HEK293T (cell line): ENCODE results near the gene RANBP9.

Source experiments
- ARNT ChIP-seq: fragments of 450-650 bp; IDR thresholded peaks from 2 replicates; pipeline ENCODE4 v1.6.1; 2017; ENCODE audit warnings: mild to moderate bottlenecking
- BHLHE40 ChIP-seq: fragments of 450-650 bp; IDR thresholded peaks from 2 replicates; pipeline ENCODE4 v1.6.1; 2016; ENCODE audit warnings: mild to moderate bottlenecking, moderate library complexity, borderline replicate concordance
- CTBP1 ChIP-seq: fragments of 450-650 bp; IDR thresholded peaks from 2 replicates; pipeline ENCODE4 v1.6.1; 2016; ENCODE audit warnings: borderline replicate concordance
- FOXA1 ChIP-seq: fragments of 450-650 bp; IDR thresholded peaks from 2 replicates; pipeline ENCODE4 v1.6.1; 2016; ENCODE audit warnings: mild to moderate bottlenecking
- FOXK2 ChIP-seq: fragments of 450-650 bp; IDR thresholded peaks from 2 replicates; pipeline ENCODE4 v1.6.1; 2016; ENCODE audit warnings: mild to moderate bottlenecking
- FOXM1 ChIP-seq: fragments of 450-650 bp; IDR thresholded peaks from 2 replicates; pipeline ENCODE4 v1.6.1; 2017; ENCODE audit warnings: mild to moderate bottlenecking, borderline replicate concordance
- HDGF ChIP-seq: fragments of 450-650 bp; IDR thresholded peaks from 2 replicates; pipeline ENCODE4 v1.6.1; 2017; ENCODE audit warnings: antibody characterized with exemption, borderline replicate concordance
- NFRKB ChIP-seq: fragments of 450-650 bp; IDR thresholded peaks from 2 replicates; pipeline ENCODE4 v1.6.1; 2016; ENCODE audit warnings: mild to moderate bottlenecking, moderate library complexity
- PKNOX1 ChIP-seq: fragments of 450-650 bp; IDR thresholded peaks from 2 replicates; pipeline ENCODE4 v1.6.1; 2016
- SP1 ChIP-seq: fragments of 450-650 bp; IDR thresholded peaks from 2 replicates; pipeline ENCODE4 v1.6.1; 2017
- TARDBP ChIP-seq: fragments of 450-650 bp; IDR thresholded peaks from 2 replicates; pipeline ENCODE4 v1.6.1; 2016
- ZNF384 ChIP-seq: fragments of 450-650 bp; IDR thresholded peaks from 2 replicates; pipeline ENCODE4 v1.6.1; 2016

- TF ChIP-seq FOXM1 (no peak), SP1 (no peak), CTBP1 (no peak), NFRKB (no peak), HDGF (no peak), FOXA1 (no peak), TARDBP (no peak), ZNF384 (no peak), BHLHE40 (no peak), FOXK2 (no peak), PKNOX1 (no peak), ARNT (no peak)
Observed at GRCh38 chr6:13635948-13636658, 75.5 kb downstream of the RANBP9 start.
